Measurements from ENCODE around the gene NTN3.

Gene NTN3

DNA sequence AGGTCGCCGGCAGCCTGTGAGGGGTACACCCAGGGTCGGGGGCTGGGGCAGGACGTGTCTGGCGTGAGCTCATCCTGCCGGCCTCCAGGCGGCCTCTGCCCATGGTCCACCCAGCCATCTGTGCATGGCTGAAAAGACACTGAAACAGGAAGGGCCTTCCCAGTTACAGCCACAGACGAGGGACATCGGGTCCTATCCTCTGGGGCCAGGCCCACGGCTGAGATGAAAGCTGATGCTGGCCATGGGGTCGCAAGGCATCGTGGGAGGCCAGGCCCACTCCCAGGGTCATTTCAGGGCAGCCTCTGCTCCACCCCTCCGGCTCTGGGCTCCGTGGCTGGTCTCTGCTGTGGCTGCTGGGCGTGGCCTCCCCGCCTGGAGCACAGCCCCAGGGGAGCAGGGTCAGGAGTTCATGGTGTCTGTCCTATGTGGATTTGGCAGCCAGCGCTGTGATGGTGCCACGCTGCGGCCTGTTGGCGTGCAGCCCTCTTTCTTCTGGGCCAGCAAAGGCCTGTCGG, 26.1 kb downstream of the NTN3 start:
- Histone ChIP-seq H3K36me3 (replicated peaks in 1 of 2; ENCODE audit: control insufficient read depth in 2 of 2, insufficient read depth in 2 of 2, low read length in 2 of 2) (peaks cover 19 to 40% of the 10 kb centered on the region in 2 donors), H4K8ac (ENCODE audit: low read depth, low read length) (no peak overlapping the region), H3K27me3 (ENCODE audit: control insufficient read depth in 3 of 3, insufficient read depth in 3 of 3, low read depth in 1 of 3, low read length in 3 of 3) (no peaks in the 10 kb centered on the region), H2BK15ac (ENCODE audit: low read length) (no peak overlapping the region), H2BK120ac (ENCODE audit: low read depth, low read length) (no peak overlapping the region), H3K4ac (ENCODE audit: low read length) (no peak overlapping the region), H3K14ac (ENCODE audit: low read length) (no peak overlapping the region), H4K91ac (ENCODE audit: low read depth, low read length, poor library complexity) (no peak overlapping the region), H3K18ac (ENCODE audit: low read length) (no peak overlapping the region), H2BK5ac (ENCODE audit: low read length) (peak overlapping the region; percentile 13), H2BK12ac (ENCODE audit: low read length) (no peak overlapping the region), H3K9ac (ENCODE audit: low read depth, low read length, poor library complexity) (peak overlapping the region; percentile 21), H3K27ac (replicated peaks; ENCODE audit: low read length) (no peak overlapping the region), H3K23ac (ENCODE audit: low read depth, low read length, poor library complexity) (peak overlapping the region; percentile 89), H3K4me2 (ENCODE audit: insufficient read depth, low read length, poor library complexity, severe bottlenecking) (no peak overlapping the region), H3K79me1 (ENCODE audit: low read depth, low read length) (peaks cover 8% of the 10 kb centered on the region), H2AK5ac (ENCODE audit: low read depth, low read length) (no peak overlapping the region), H3K9me3 (replicated peaks in 1 of 2; ENCODE audit: control insufficient read depth in 2 of 2, insufficient read depth in 1 of 2, low read depth in 1 of 2, low read length in 2 of 2) (peaks cover 0 to under 1% of the 10 kb centered on the region in 2 donors), H3K4me1 (ENCODE audit: control insufficient read depth in 2 of 2, insufficient read depth in 1 of 2, low read depth in 1 of 2, low read length in 2 of 2) (peaks cover 9% of the 10 kb centered on the region in 2 donors), H2AFZ (ENCODE audit: low read length) (no peak overlapping the region), H3K4me3 (ENCODE audit: low read length in 2 of 2) (no peak overlapping the region)
- WGBS, 2 donors (ENCODE audit: extremely low coverage in 2 of 2, insufficient read length in 2 of 2, insufficient replicate concordance in 1 of 2) = no CpG with 5 or more reads among the region's 21 CpGs
- no peak for DNase-seq (ENCODE audit: low spot score)

- H4K8ac ChIP-seq (ENCODE audit: low read depth, low read length) = no peak overlapping the region
- H3K36me3 ChIP-seq (replicated peaks in 1 of 2; ENCODE audit: control insufficient read depth in 2 of 2, insufficient read depth in 2 of 2, low read length in 2 of 2) = peaks cover 20 to 40% of the 10 kb centered on the region in 2 donors
- H3K9me3 ChIP-seq (replicated peaks in 1 of 2; ENCODE audit: control insufficient read depth in 2 of 2, insufficient read depth in 1 of 2, low read depth in 1 of 2, low read length in 2 of 2) = peaks cover 0 to 4% of the 10 kb centered on the region in 2 donors
- H2BK120ac ChIP-seq (ENCODE audit: low read depth, low read length) = no peak overlapping the region
- H2BK5ac ChIP-seq (ENCODE audit: low read length) = peak overlapping the region; percentile 13
- no peak overlapping the region for H3K27ac ChIP-seq (replicated peaks; ENCODE audit: low read length)
- no peak for DNase-seq (ENCODE audit: low spot score)
- no peak overlapping the region for H4K91ac ChIP-seq (ENCODE audit: low read depth, low read length, poor library complexity)
- H2AFZ ChIP-seq (ENCODE audit: low read length) = no peak overlapping the region
- no peak overlapping the region for H3K18ac ChIP-seq (ENCODE audit: low read length)
- no peak overlapping the region for H2BK12ac ChIP-seq (ENCODE audit: low read length)
- H3K4ac ChIP-seq (ENCODE audit: low read length) = no peak overlapping the region
- no CpG with 5 or more reads among the region's 26 CpGs for WGBS, 2 donors (ENCODE audit: extremely low coverage in 2 of 2, insufficient read length in 2 of 2, insufficient replicate concordance in 1 of 2)
- H3K27me3 ChIP-seq (ENCODE audit: control insufficient read depth in 3 of 3, insufficient read depth in 3 of 3, low read depth in 1 of 3, low read length in 3 of 3) = no peaks in the 10 kb centered on the region
- H3K4me1 ChIP-seq (ENCODE audit: control insufficient read depth in 2 of 2, insufficient read depth in 1 of 2, low read depth in 1 of 2, low read length in 2 of 2) = peaks cover 9% of the 10 kb centered on the region in 2 donors
- no peak overlapping the region for H3K9ac ChIP-seq (ENCODE audit: low read depth, low read length, poor library complexity)
- no peak overlapping the region for H3K4me2 ChIP-seq (ENCODE audit: insufficient read depth, low read length, poor library complexity, severe bottlenecking)
- peaks cover 11% of the 10 kb centered on the region for H3K79me1 ChIP-seq (ENCODE audit: low read depth, low read length)
- no peak overlapping the region for H2AK5ac ChIP-seq (ENCODE audit: low read depth, low read length)
- H2BK15ac ChIP-seq (ENCODE audit: low read length) = no peak overlapping the region
- H3K14ac ChIP-seq (ENCODE audit: low read length) = no peak overlapping the region
- H3K23ac ChIP-seq (ENCODE audit: low read depth, low read length, poor library complexity) = no peak overlapping the region
- no peak overlapping the region for H3K4me3 ChIP-seq (ENCODE audit: low read length in 2 of 2)
These were observed 26.8 kb downstream of the NTN3 start for GRCh38 chr16:2497695-2498484.

GRCh38 chr16:2498531-2499253, 27.6 kb downstream of the NTN3 start:
- Histone ChIP-seq H3K23ac (ENCODE audit: low read depth, low read length, poor library complexity) (peak overlapping the region; percentile 31), H2AFZ (ENCODE audit: low read length) (no peak overlapping the region), H3K4me2 (ENCODE audit: insufficient read depth, low read length, poor library complexity, severe bottlenecking) (no peak overlapping the region), H3K14ac (ENCODE audit: low read length) (no peak overlapping the region), H2BK120ac (ENCODE audit: low read depth, low read length) (peak overlapping the region; percentile 87), H3K4me1 (ENCODE audit: control insufficient read depth in 2 of 2, insufficient read depth in 1 of 2, low read depth in 1 of 2, low read length in 2 of 2) (peaks cover 9% of the 10 kb centered on the region in 2 donors), H2BK12ac (ENCODE audit: low read length) (no peak overlapping the region), H3K27ac (replicated peaks; ENCODE audit: low read length) (no peak overlapping the region), H3K9me3 (replicated peaks in 1 of 2; ENCODE audit: control insufficient read depth in 2 of 2, insufficient read depth in 1 of 2, low read depth in 1 of 2, low read length in 2 of 2) (peaks cover 0 to 4% of the 10 kb centered on the region in 2 donors), H2BK5ac (ENCODE audit: low read length) (no peak overlapping the region), H3K27me3 (ENCODE audit: control insufficient read depth in 3 of 3, insufficient read depth in 3 of 3, low read depth in 1 of 3, low read length in 3 of 3) (no peaks in the 10 kb centered on the region), H3K4me3 (ENCODE audit: low read length in 2 of 2) (no peak overlapping the region), H3K9ac (ENCODE audit: low read depth, low read length, poor library complexity) (peak overlapping the region; percentile 44), H2BK15ac (ENCODE audit: low read length) (no peak overlapping the region), H3K79me1 (ENCODE audit: low read depth, low read length) (peaks cover 12% of the 10 kb centered on the region), H3K18ac (ENCODE audit: low read length) (no peak overlapping the region), H4K8ac (ENCODE audit: low read depth, low read length) (no peak overlapping the region), H3K4ac (ENCODE audit: low read length) (no peak overlapping the region), H2AK5ac (ENCODE audit: low read depth, low read length) (no peak overlapping the region), H3K36me3 (replicated peaks in 1 of 2; ENCODE audit: control insufficient read depth in 2 of 2, insufficient read depth in 2 of 2, low read length in 2 of 2) (peaks cover 20 to 37% of the 10 kb centered on the region in 2 donors), H4K91ac (ENCODE audit: low read depth, low read length, poor library complexity) (no peak overlapping the region)
- DNase-seq (ENCODE audit: low spot score) = no peak
- no CpG with 5 or more reads among the region's 15 CpGs for WGBS, 2 donors (ENCODE audit: extremely low coverage in 2 of 2, insufficient read length in 2 of 2, insufficient replicate concordance in 1 of 2)

DNA sequence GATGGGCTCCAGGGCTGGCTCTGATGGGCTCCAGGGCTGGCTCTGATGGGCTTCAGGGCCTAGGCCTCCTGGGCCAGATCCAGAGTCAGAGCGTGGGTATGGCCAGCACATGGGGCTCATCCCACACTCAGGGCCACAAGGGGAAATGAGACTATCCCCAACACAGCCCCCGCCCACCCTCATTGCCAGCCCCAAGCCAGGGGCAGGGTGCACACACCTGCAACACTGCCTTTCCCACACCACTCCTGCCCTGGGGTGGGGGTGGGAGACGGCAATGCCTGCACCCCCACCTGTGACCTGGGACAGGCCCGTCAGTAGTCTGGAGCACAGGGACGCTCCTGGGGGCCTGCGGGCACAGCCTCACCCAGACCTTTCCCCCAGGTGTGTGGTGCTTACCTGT, 28.4 kb downstream of the NTN3 start:
- H2BK120ac ChIP-seq (ENCODE audit: low read depth, low read length) = no peak overlapping the region
- WGBS, 2 donors (ENCODE audit: extremely low coverage in 2 of 2, insufficient read length in 2 of 2, insufficient replicate concordance in 1 of 2) = no CpG with 5 or more reads among the region's 6 CpGs

More for the DNA sequence above, 28.4 kb downstream of the NTN3 start:
- H3K4me3 ChIP-seq (ENCODE audit: low read length in 2 of 2) = no peak overlapping the region
- no peak overlapping the region for H2BK5ac ChIP-seq (ENCODE audit: low read length)
- H3K9ac ChIP-seq (ENCODE audit: low read depth, low read length, poor library complexity) = no peak overlapping the region
- H4K8ac ChIP-seq (ENCODE audit: low read depth, low read length) = no peak overlapping the region
- no peak overlapping the region for H2AFZ ChIP-seq (ENCODE audit: low read length)
- no peak overlapping the region for H3K27ac ChIP-seq (replicated peaks; ENCODE audit: low read length)
- H2BK15ac ChIP-seq (ENCODE audit: low read length) = no peak overlapping the region
- no peaks in the 10 kb centered on the region for H3K27me3 ChIP-seq (ENCODE audit: control insufficient read depth in 3 of 3, insufficient read depth in 3 of 3, low read depth in 1 of 3, low read length in 3 of 3)
- no peak overlapping the region for H3K18ac ChIP-seq (ENCODE audit: low read length)
- H2AK5ac ChIP-seq (ENCODE audit: low read depth, low read length) = no peak overlapping the region
- H3K14ac ChIP-seq (ENCODE audit: low read length) = no peak overlapping the region
- peaks cover 0 to 4% of the 10 kb centered on the region in 2 donors for H3K9me3 ChIP-seq (replicated peaks in 1 of 2; ENCODE audit: control insufficient read depth in 2 of 2, insufficient read depth in 1 of 2, low read depth in 1 of 2, low read length in 2 of 2)
- peaks cover 9% of the 10 kb centered on the region in 2 donors for H3K4me1 ChIP-seq (ENCODE audit: control insufficient read depth in 2 of 2, insufficient read depth in 1 of 2, low read depth in 1 of 2, low read length in 2 of 2)
- no peak for DNase-seq (ENCODE audit: low spot score)
- no peak overlapping the region for H3K23ac ChIP-seq (ENCODE audit: low read depth, low read length, poor library complexity)
- H3K79me1 ChIP-seq (ENCODE audit: low read depth, low read length) = peaks cover 12% of the 10 kb centered on the region
- no peak overlapping the region for H3K4ac ChIP-seq (ENCODE audit: low read length)
- H4K91ac ChIP-seq (ENCODE audit: low read depth, low read length, poor library complexity) = no peak overlapping the region
- H3K4me2 ChIP-seq (ENCODE audit: insufficient read depth, low read length, poor library complexity, severe bottlenecking) = no peak overlapping the region
- no peak overlapping the region for H2BK12ac ChIP-seq (ENCODE audit: low read length)
- H3K36me3 ChIP-seq (replicated peaks in 1 of 2; ENCODE audit: control insufficient read depth in 2 of 2, insufficient read depth in 2 of 2, low read length in 2 of 2) = peaks cover 20 to 37% of the 10 kb centered on the region in 2 donors

All from neuronal stem cell (in vitro differentiated cells).